MV-4-11 (cell line): ENCODE measurements around the gene PARP12.

Source experiments
- DNase-seq: peaks from one replicate; lab custom pipeline; 2025; lab: John Stamatoyannopoulos, UW

The PARP12 gene

GRCh38 chr7:139991269-139991666 is 71.5 kb downstream of the PARP12 start:
- no peak for DNase-seq

GRCh38 chr7:139990571-139991268 is 72.0 kb downstream of the PARP12 start:
- no peak for DNase-seq

- no peak for DNase-seq
Observed at GRCh38 chr7:139990142-139990535, 72.6 kb downstream of the PARP12 start.

GRCh38 chr7:139989366-139990141 is 73.2 kb downstream of the PARP12 start:
- no peak for DNase-seq

- DNase-seq, result no peak
Observed at GRCh38 chr7:139987691-139988516, 74.8 kb downstream of the PARP12 start.

GRCh38 chr7:139985811-139986210 is 76.9 kb downstream of the PARP12 start:
- DNase-seq, result no peak

- DNase-seq, result no peak
Observed at GRCh38 chr7:139984642-139985539, 77.9 kb downstream of the PARP12 start.

GRCh38 chr7:139982927-139983920 is 79.5 kb downstream of the PARP12 start:
- no peak for DNase-seq

- no peak for DNase-seq
Observed at GRCh38 chr7:139981511-139981895, 81.2 kb downstream of the PARP12 start.

- peak; percentile 2 for DNase-seq
Observed at GRCh38 chr7:139976838-139977656, 85.7 kb downstream of the PARP12 start.

GRCh38 chr7:139976055-139976837 is 86.5 kb downstream of the PARP12 start:
- no peak for DNase-seq

- DNase-seq, result no peak
Observed at GRCh38 chr7:139974179-139974811, 88.5 kb downstream of the PARP12 start.
